ENCODE measurements around the gene HIPK2. TPM values are rescaled to one million over a fixed set of nuclear protein-coding genes. Genes with fewer than 3 reads are reported as not detected.

Gene HIPK2
- total and polyA plus RNA-seq, 10 of the 15 experiments (the other 5 are each of a cell fraction or from before 2014, with no cell fraction given) = 1.7 to 39.0 (median 9.4) TPM

GRCh38 chr7:139706837-139707236, 71.0 kb downstream of the HIPK2 start:
- ChIA-PET CTCF (interaction anchor here (1.0 kb wide), 1 partner anchor 88 kb away, joined by 4 read pairs; no protein-coding TSS in a partner anchor), SMC1A (ENCODE audit: uncharacterized antibody, unreplicated experiment) (interaction anchor here (1.2 to 1.7 kb wide), 2 partner anchors 22 to 59 kb away, joined by 4 read pairs; no protein-coding TSS in a partner anchor), RAD21 (ENCODE audit: unreplicated experiment) (no interaction called here), POLR2A (interaction anchor here (1.2 kb wide), 1 partner anchor 60 kb away, joined by 4 read pairs; no protein-coding TSS in a partner anchor)
- FAIRE-seq (no peak), ATAC-seq (no peak), DNase-seq (ENCODE audit: low read depth, low spot score) (no peak)
- H3K4me2 ChIP-seq (ENCODE audit: control insufficient read depth, insufficient read depth) = no peak overlapping the region
- no peaks in the 10 kb centered on the region for H3K27me3 ChIP-seq (replicated peaks in 1 of 2; ENCODE audit: control insufficient read depth in 2 of 2, insufficient read depth in 2 of 2, low read length in 1 of 2)
- peaks cover 0 to 6% of the 10 kb centered on the region in 2 experiments; a peak in 3 of 4 replicates for H3K36me3 ChIP-seq (ENCODE audit: control insufficient read depth in 2 of 2, insufficient read depth in 2 of 2, low read length in 1 of 2)
- H3K4me3 ChIP-seq = no peak overlapping the region
- no TSS peak for BruUV-seq (replicated peaks)
- H2AFZ ChIP-seq (ENCODE audit: control insufficient read depth, low read depth, low read length) = no peak overlapping the region
- no peaks in the 10 kb centered on the region for H4K20me1 ChIP-seq (ENCODE audit: control insufficient read depth, insufficient read depth)
- H3K4me1 ChIP-seq (ENCODE audit: control insufficient read depth, insufficient read depth, low read length) = peaks cover 33% of the 10 kb centered on the region
- H3K27ac ChIP-seq (ENCODE audit: control insufficient read depth, insufficient read depth) = no peak overlapping the region
- peak in 1 of 2 experiments; percentile 20; a peak in 1 of 4 replicates for TF ChIP-seq BHLHE40 (IDR thresholded peaks at IDR 0.05; ENCODE audit: borderline replicate concordance in 1 of 2, low read depth in 2 of 2, low read length in 1 of 2)
- no peak for TF ChIP-seq POLR2AphosphoS2 (IDR thresholded peaks at IDR 0.05; ENCODE audit: low read depth, low read length)
- H3K9ac ChIP-seq (ENCODE audit: control insufficient read depth, insufficient read depth, low read length) = no peak overlapping the region
- H3K79me2 ChIP-seq (ENCODE audit: control insufficient read depth, insufficient read depth, low read length) = peaks cover 2% of the 10 kb centered on the region; the same call in 1 of the 2 replicates
- WGBS (ENCODE audit: insufficient coverage, insufficient replicate concordance, low lambda C conversion rate, missing lambda C conversion rate) = 54% methylated on average over 9 of the region's 9 CpGs
- H3K9me3 ChIP-seq (replicated peaks; ENCODE audit: control insufficient read depth, insufficient read depth, low read length) = no peaks in the 10 kb centered on the region; the same call in 2 of the 3 replicates
- intact Hi-C loops (cut with micrococcal nuclease; ENCODE audit: unreplicated experiment) (no loop called here), in situ Hi-C loops (cut with MboI) (no loop called here)

DNA sequence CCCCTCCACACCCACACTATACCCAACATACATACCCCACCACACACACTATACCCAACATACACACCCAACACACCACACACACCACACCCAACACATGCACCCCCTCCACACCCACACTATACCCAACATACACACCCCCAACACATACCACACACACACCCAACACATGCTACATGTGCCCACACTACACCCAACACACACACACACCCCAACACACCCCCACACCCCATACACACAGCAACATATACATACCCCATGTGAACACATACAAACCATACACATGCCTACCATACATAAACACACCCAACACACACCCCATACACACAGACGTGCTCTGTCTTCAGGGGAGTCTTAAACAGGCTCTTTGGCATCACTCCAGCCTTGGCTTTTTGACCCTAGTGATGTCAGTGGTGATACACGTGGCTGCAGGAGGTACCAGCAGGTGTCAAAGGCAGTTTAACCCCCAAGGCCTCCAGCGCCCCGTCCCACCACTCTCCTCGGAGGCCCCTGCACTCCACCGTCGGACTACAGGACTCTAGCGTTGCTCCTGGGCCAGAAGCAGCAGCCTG, 73.4 kb downstream of the HIPK2 start:
- DNase-seq (ENCODE audit: low read depth, low spot score) = no peak
- H3K9me3 ChIP-seq (replicated peaks; ENCODE audit: control insufficient read depth, insufficient read depth, low read length) = no peaks in the 10 kb centered on the region
- BruUV-seq (replicated peaks) = no TSS peak
- CTCF ChIA-PET = interaction anchor here (1.2 kb wide), 1 partner anchor 8 kb away, joined by 4 read pairs; no protein-coding TSS in a partner anchor
- peaks cover 0 to 9% of the 10 kb centered on the region in 2 experiments; a peak in 2 of 4 replicates for H3K36me3 ChIP-seq (ENCODE audit: control insufficient read depth in 2 of 2, insufficient read depth in 2 of 2, low read length in 1 of 2)
- H2AFZ ChIP-seq (ENCODE audit: control insufficient read depth, low read depth, low read length) = no peak overlapping the region
- no peak for TF ChIP-seq SUPT20H (IDR thresholded peaks at IDR 0.05; ENCODE audit: borderline replicate concordance, control insufficient read depth, low read depth, low read length)
- no peak for TF ChIP-seq JUND (IDR thresholded peaks at IDR 0.05; ENCODE audit: low read depth, low read length)
- TF ChIP-seq NR2F1 (conservative IDR thresholded peaks at IDR 0.05) = no peak
- no peak for TF ChIP-seq CBX5 (IDR thresholded peaks at IDR 0.05; ENCODE audit: low read depth)
- TF ChIP-seq RELA (IDR thresholded peaks at IDR 0.05; ENCODE audit: borderline replicate concordance, partially characterized antibody) = no peak
- no peak for TF ChIP-seq YBX1 (IDR thresholded peaks at IDR 0.05)
- TF ChIP-seq PAX8 (IDR thresholded peaks at IDR 0.05) = no peak
- TF ChIP-seq POLR2A (IDR thresholded peaks at IDR 0.05; ENCODE audit: low read depth, low read length) = no peak
- intact Hi-C loops (cut with micrococcal nuclease; ENCODE audit: unreplicated experiment) (no loop called here), in situ Hi-C loops (cut with MboI) (no loop called here)
- POLR2A ChIA-PET = no interaction called here
- no peak for ATAC-seq
- H3K27me3 ChIP-seq (replicated peaks in 1 of 2; ENCODE audit: control insufficient read depth in 2 of 2, insufficient read depth in 2 of 2, low read length in 1 of 2) = no peaks in the 10 kb centered on the region
- H3K9ac ChIP-seq (ENCODE audit: control insufficient read depth, insufficient read depth, low read length) = no peak overlapping the region
- WGBS (ENCODE audit: insufficient coverage, insufficient replicate concordance, low lambda C conversion rate, missing lambda C conversion rate) = 84% methylated on average over 8 of the region's 8 CpGs
- H3K4me3 ChIP-seq = no peak overlapping the region
- peak overlapping the region; percentile 91 for H3K27ac ChIP-seq (ENCODE audit: control insufficient read depth, insufficient read depth)
- H3K4me1 ChIP-seq (ENCODE audit: control insufficient read depth, insufficient read depth, low read length) = peaks cover 53% of the 10 kb centered on the region
- peaks cover 2% of the 10 kb centered on the region; the same call in 1 of the 2 replicates for H3K79me2 ChIP-seq (ENCODE audit: control insufficient read depth, insufficient read depth, low read length)
- FAIRE-seq = no peak
- SMC1A ChIA-PET (ENCODE audit: uncharacterized antibody, unreplicated experiment) = interaction anchor here (1.8 kb wide), 1 partner anchor 31 kb away, joined by 3 read pairs; no protein-coding TSS in a partner anchor
- peak overlapping the region; percentile 32 for H3K4me2 ChIP-seq (ENCODE audit: control insufficient read depth, insufficient read depth)
- H4K20me1 ChIP-seq (ENCODE audit: control insufficient read depth, insufficient read depth) = no peaks in the 10 kb centered on the region
- RAD21 ChIA-PET (ENCODE audit: unreplicated experiment) = interaction anchor here (1.4 kb wide), 1 partner anchor 21 kb away, joined by 3 read pairs; no protein-coding TSS in a partner anchor

Data from GM12878 (cell line).